NCI-H82 (cell line): Measurements from ENCODE around the gene FBXL5.

ENCODE experiments used
- DNase-seq: peaks from one replicate; lab custom pipeline; 2025; lab: John Stamatoyannopoulos, UW

The FBXL5 gene

GRCh38 chr4:15676039-15676438 is 20.9 kb upstream of the FBXL5 start:
- no peak for DNase-seq

GRCh38 chr4:15675356-15675755 is 20.2 kb upstream of the FBXL5 start:
- DNase-seq = no peak

- DNase-seq = no peak
Measured at GRCh38 chr4:15674926-15675325, 19.8 kb upstream of the FBXL5 start.

GRCh38 chr4:15674046-15674445 is 18.9 kb upstream of the FBXL5 start:
- no peak for DNase-seq

- DNase-seq = no peak
Measured at GRCh38 chr4:15673337-15673736, 18.2 kb upstream of the FBXL5 start.

- no peak for DNase-seq
Measured at GRCh38 chr4:15672101-15672500, 16.9 kb upstream of the FBXL5 start.

GRCh38 chr4:15670576-15670975 is 15.4 kb upstream of the FBXL5 start:
- DNase-seq = no peak

- no peak for DNase-seq
Measured at GRCh38 chr4:15668566-15669435, 13.6 kb upstream of the FBXL5 start.

GRCh38 chr4:15667006-15667405 is 11.8 kb upstream of the FBXL5 start:
- DNase-seq = no peak

- no peak for DNase-seq
Measured at GRCh38 chr4:15665753-15666365, 10.7 kb upstream of the FBXL5 start.

GRCh38 chr4:15659768-15660570 is 4.8 kb upstream of the FBXL5 start:
- no peak for DNase-seq

GRCh38 chr4:15658781-15659180 is 3.6 kb upstream of the FBXL5 start:
- no peak for DNase-seq

GRCh38 chr4:15658136-15658770 is 3.1 kb upstream of the FBXL5 start:
- peak; percentile 55 for DNase-seq

- no peak for DNase-seq
Measured at GRCh38 chr4:15657366-15657765, 2.2 kb upstream of the FBXL5 start.

- peak; percentile 28 for DNase-seq
Measured at GRCh38 chr4:15656038-15656470, 897 bp upstream of the FBXL5 start.

GRCh38 chr4:15654593-15655222 is 449 bp downstream of the FBXL5 start:
- peak; percentile 56 for DNase-seq

- peak; percentile 30 for DNase-seq
Measured at GRCh38 chr4:15653864-15654592, 1.1 kb downstream of the FBXL5 start.

GRCh38 chr4:15653420-15653819 is 1.7 kb downstream of the FBXL5 start:
- no peak for DNase-seq

- DNase-seq = no peak
Measured at GRCh38 chr4:15652841-15653240, 2.3 kb downstream of the FBXL5 start.

GRCh38 chr4:15652191-15652590 is 3.0 kb downstream of the FBXL5 start:
- DNase-seq = peak; percentile 0

- no peak for DNase-seq
Measured at GRCh38 chr4:15651676-15652075, 3.5 kb downstream of the FBXL5 start.
